ENCODE measurements around the gene CTNND2. TPM values are rescaled to one million over a fixed set of nuclear protein-coding genes. Genes with fewer than 3 reads are reported as not detected.

Gene CTNND2
- total RNA-seq, 3 donors from 2014 or later (not counting 1 experiment from before 2014, with no cell fraction given), result not detected

- no peak overlapping the region for H3K27ac ChIP-seq (ENCODE audit: low read length)
- H3K4me1 Mint-ChIP-seq, result no peaks in the 10 kb centered on the region
- no peaks in the 10 kb centered on the region for H3K9me3 Mint-ChIP-seq
- no peaks in the 10 kb centered on the region for H3K36me3 ChIP-seq (ENCODE audit: control insufficient read depth, insufficient read depth, low read length)
- no peak overlapping the region for H3K4me3 Mint-ChIP-seq
- H3K27me3 Mint-ChIP-seq (ENCODE audit: low read depth in 2 of 2), result no peaks in the 10 kb centered on the region
- intact Hi-C loops (cut with micrococcal nuclease), result no loop called here
- H3K27me3 ChIP-seq (ENCODE audit: control insufficient read depth, insufficient read depth, low read length), result no peaks in the 10 kb centered on the region
- DNase-seq (no peak), ATAC-seq (no peak)
- no peaks in the 10 kb centered on the region for H3K9me3 ChIP-seq (ENCODE audit: control insufficient read depth, insufficient read depth, low read length)
- no peaks in the 10 kb centered on the region for H3K4me1 ChIP-seq (ENCODE audit: control insufficient read depth, insufficient read depth, low read length)
- WGBS (ENCODE audit: insufficient coverage), result 50% methylated on average over 2 of the region's 3 CpGs
- no peak overlapping the region for H3K4me3 ChIP-seq (ENCODE audit: low read length)
- TF ChIP-seq, protein P1, sequence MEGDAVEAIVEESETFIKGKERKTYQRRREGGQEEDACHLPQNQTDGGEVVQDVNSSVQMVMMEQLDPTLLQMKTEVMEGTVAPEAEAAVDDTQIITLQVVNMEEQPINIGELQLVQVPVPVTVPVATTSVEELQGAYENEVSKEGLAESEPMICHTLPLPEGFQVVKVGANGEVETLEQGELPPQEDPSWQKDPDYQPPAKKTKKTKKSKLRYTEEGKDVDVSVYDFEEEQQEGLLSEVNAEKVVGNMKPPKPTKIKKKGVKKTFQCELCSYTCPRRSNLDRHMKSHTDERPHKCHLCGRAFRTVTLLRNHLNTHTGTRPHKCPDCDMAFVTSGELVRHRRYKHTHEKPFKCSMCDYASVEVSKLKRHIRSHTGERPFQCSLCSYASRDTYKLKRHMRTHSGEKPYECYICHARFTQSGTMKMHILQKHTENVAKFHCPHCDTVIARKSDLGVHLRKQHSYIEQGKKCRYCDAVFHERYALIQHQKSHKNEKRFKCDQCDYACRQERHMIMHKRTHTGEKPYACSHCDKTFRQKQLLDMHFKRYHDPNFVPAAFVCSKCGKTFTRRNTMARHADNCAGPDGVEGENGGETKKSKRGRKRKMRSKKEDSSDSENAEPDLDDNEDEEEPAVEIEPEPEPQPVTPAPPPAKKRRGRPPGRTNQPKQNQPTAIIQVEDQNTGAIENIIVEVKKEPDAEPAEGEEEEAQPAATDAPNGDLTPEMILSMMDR (IDR thresholded peaks at IDR 0.05), result no peak
- no peak overlapping the region for H3K27ac Mint-ChIP-seq
- H3K36me3 Mint-ChIP-seq, result no peaks in the 10 kb centered on the region
Observed at GRCh38 chr5:11611011-11611410, 293.2 kb downstream of the CTNND2 start.

- H3K4me3 ChIP-seq (ENCODE audit: low read length), result no peak overlapping the region
- H3K36me3 Mint-ChIP-seq, result no peaks in the 10 kb centered on the region
- H3K27ac ChIP-seq (ENCODE audit: low read length), result no peak overlapping the region
- no peaks in the 10 kb centered on the region for H3K36me3 ChIP-seq (ENCODE audit: control insufficient read depth, insufficient read depth, low read length)
- no peaks in the 10 kb centered on the region for H3K4me1 Mint-ChIP-seq
- H3K27ac Mint-ChIP-seq, result no peak overlapping the region
- 69% methylated on average over 3 of the region's 5 CpGs for WGBS (ENCODE audit: insufficient coverage)
- DNase-seq (no peak), ATAC-seq (no peak)
- no peak overlapping the region for H3K4me3 Mint-ChIP-seq
- no peaks in the 10 kb centered on the region for H3K27me3 ChIP-seq (ENCODE audit: control insufficient read depth, insufficient read depth, low read length)
- no peaks in the 10 kb centered on the region for H3K4me1 ChIP-seq (ENCODE audit: control insufficient read depth, insufficient read depth, low read length)
- intact Hi-C loops (cut with micrococcal nuclease), result no loop called here
- H3K9me3 Mint-ChIP-seq, result no peaks in the 10 kb centered on the region
- H3K27me3 Mint-ChIP-seq (ENCODE audit: low read depth in 2 of 2), result no peaks in the 10 kb centered on the region
- TF ChIP-seq, protein P1 (IDR thresholded peaks at IDR 0.05), result no peak
- H3K9me3 ChIP-seq (ENCODE audit: control insufficient read depth, insufficient read depth, low read length), result no peaks in the 10 kb centered on the region
Observed at GRCh38 chr5:11609570-11610303, 294.5 kb downstream of the CTNND2 start.

GRCh38 chr5:11608530-11608929 lies 295.7 kb downstream of the CTNND2 start:
- Histone ChIP-seq H3K36me3 (ENCODE audit: control insufficient read depth, insufficient read depth, low read length) (no peaks in the 10 kb centered on the region), H3K27ac (ENCODE audit: low read length) (no peak overlapping the region), H3K27me3 (ENCODE audit: control insufficient read depth, insufficient read depth, low read length) (no peaks in the 10 kb centered on the region), H3K9me3 (ENCODE audit: control insufficient read depth, insufficient read depth, low read length) (no peaks in the 10 kb centered on the region), H3K4me1 (ENCODE audit: control insufficient read depth, insufficient read depth, low read length) (no peaks in the 10 kb centered on the region), H3K4me3 (ENCODE audit: low read length) (no peak overlapping the region)
- intact Hi-C loops (cut with micrococcal nuclease), result no loop called here
- no peaks in the 10 kb centered on the region for H3K4me1 Mint-ChIP-seq
- ATAC-seq (no peak), DNase-seq (no peak)
- no peaks in the 10 kb centered on the region for H3K27me3 Mint-ChIP-seq (ENCODE audit: low read depth in 2 of 2)
- H3K9me3 Mint-ChIP-seq, result no peaks in the 10 kb centered on the region
- H3K4me3 Mint-ChIP-seq, result no peak overlapping the region
- H3K36me3 Mint-ChIP-seq, result no peaks in the 10 kb centered on the region
- H3K27ac Mint-ChIP-seq, result peak overlapping the region in 1 of 2 donors; percentile 8
- TF ChIP-seq, protein P1 (IDR thresholded peaks at IDR 0.05), result no peak

DNA sequence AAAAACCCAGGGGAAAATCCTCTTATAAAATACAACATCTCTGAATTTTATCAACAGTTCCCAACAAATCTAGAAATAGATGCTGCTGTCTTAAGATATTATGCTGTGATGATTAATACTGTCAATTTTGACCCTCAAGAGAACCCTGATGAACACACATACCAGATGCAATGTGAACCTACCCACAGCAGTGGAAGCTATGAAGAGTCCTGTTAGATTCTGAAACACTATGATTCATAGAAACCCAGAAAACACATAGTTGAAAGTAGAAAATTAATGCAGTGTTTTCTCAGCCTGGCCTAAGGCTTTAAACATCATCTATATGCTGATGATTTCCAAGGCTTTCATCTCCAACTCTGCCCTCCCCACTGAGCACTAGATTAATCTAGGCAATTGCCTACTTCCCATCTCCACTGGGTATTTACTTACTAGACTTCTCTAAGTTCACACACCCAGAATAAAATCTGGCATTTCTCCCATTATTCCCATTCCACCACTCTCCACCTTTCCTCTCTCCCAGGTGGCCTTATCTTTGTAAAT lies 296.2 kb downstream of the CTNND2 start:
- Mint-ChIP-seq H3K9me3 (no peaks in the 10 kb centered on the region), H3K4me1 (no peaks in the 10 kb centered on the region), H3K27me3 (ENCODE audit: low read depth in 2 of 2) (no peaks in the 10 kb centered on the region), H3K4me3 (no peak overlapping the region), H3K36me3 (no peaks in the 10 kb centered on the region), H3K27ac (peak overlapping the region in 1 of 2 donors; percentile 8)
- Histone ChIP-seq H3K4me1 (ENCODE audit: control insufficient read depth, insufficient read depth, low read length) (no peaks in the 10 kb centered on the region), H3K4me3 (ENCODE audit: low read length) (no peak overlapping the region), H3K27ac (ENCODE audit: low read length) (no peak overlapping the region), H3K27me3 (ENCODE audit: control insufficient read depth, insufficient read depth, low read length) (no peaks in the 10 kb centered on the region), H3K9me3 (ENCODE audit: control insufficient read depth, insufficient read depth, low read length) (no peaks in the 10 kb centered on the region), H3K36me3 (ENCODE audit: control insufficient read depth, insufficient read depth, low read length) (no peaks in the 10 kb centered on the region)
- intact Hi-C loops (cut with micrococcal nuclease), result no loop called here
- TF ChIP-seq, protein P1 (IDR thresholded peaks at IDR 0.05), result no peak
- DNase-seq (no peak), ATAC-seq (no peak)
